ENCODE results near the gene LCN12.

The LCN12 gene

GRCh38 chr9:136969774-136970173 lies 17.7 kb downstream of the LCN12 start:
- TF ChIP-seq GABPA (IDR thresholded peaks at IDR 0.05; ENCODE audit: low read depth) (no peak), SPI1 (IDR thresholded peaks at IDR 0.05; ENCODE audit: borderline replicate concordance, low read depth) (no peak)
- no peak overlapping the region for H3K4me3 ChIP-seq (replicated peaks; ENCODE audit: insufficient read depth, low read length)
- no peak overlapping the region for H3K27ac ChIP-seq (replicated peaks)
- H3K27me3 ChIP-seq (ENCODE audit: insufficient read depth, poor library complexity, severe bottlenecking), result no peaks in the 10 kb centered on the region
- DNase-seq (ENCODE audit: low read depth in 1 of 2, low spot score in 1 of 2), result no peak

DNA sequence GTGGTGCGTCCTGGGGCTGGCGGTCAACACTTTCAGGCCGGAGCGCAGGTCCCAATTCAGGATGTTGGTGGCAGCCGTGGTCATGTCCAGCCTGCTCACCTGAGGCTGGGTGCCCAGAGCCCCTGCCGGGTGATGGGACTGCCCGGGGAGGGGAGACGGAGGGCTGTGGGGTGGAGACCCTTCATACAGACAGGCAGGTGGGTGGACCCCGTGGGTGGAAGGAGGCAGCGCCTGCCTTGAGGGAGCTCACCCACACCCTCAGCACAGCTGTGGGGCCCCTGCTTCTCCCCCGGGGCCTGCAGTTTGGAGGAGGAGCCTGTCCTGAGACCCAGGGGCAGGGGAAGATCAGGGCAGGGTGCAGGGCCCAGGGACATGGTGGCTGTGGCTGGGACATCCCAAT lies 18.3 kb downstream of the LCN12 start:
- no peak overlapping the region for H3K27ac ChIP-seq (replicated peaks)
- DNase-seq (ENCODE audit: low read depth in 1 of 2, low spot score in 1 of 2), result no peak
- no peak overlapping the region for H3K4me3 ChIP-seq (replicated peaks; ENCODE audit: insufficient read depth, low read length)
- TF ChIP-seq POLR2AphosphoS5 (IDR thresholded peaks at IDR 0.05; ENCODE audit: low read depth), result no peak
- no peak for TF ChIP-seq CTCF (IDR thresholded peaks at IDR 0.05; ENCODE audit: insufficient read depth, low read length)
- TF ChIP-seq SPI1 (IDR thresholded peaks at IDR 0.05; ENCODE audit: borderline replicate concordance, low read depth), result no peak
- TF ChIP-seq GABPA (IDR thresholded peaks at IDR 0.05; ENCODE audit: low read depth), result no peak
- TF ChIP-seq, protein P1, sequence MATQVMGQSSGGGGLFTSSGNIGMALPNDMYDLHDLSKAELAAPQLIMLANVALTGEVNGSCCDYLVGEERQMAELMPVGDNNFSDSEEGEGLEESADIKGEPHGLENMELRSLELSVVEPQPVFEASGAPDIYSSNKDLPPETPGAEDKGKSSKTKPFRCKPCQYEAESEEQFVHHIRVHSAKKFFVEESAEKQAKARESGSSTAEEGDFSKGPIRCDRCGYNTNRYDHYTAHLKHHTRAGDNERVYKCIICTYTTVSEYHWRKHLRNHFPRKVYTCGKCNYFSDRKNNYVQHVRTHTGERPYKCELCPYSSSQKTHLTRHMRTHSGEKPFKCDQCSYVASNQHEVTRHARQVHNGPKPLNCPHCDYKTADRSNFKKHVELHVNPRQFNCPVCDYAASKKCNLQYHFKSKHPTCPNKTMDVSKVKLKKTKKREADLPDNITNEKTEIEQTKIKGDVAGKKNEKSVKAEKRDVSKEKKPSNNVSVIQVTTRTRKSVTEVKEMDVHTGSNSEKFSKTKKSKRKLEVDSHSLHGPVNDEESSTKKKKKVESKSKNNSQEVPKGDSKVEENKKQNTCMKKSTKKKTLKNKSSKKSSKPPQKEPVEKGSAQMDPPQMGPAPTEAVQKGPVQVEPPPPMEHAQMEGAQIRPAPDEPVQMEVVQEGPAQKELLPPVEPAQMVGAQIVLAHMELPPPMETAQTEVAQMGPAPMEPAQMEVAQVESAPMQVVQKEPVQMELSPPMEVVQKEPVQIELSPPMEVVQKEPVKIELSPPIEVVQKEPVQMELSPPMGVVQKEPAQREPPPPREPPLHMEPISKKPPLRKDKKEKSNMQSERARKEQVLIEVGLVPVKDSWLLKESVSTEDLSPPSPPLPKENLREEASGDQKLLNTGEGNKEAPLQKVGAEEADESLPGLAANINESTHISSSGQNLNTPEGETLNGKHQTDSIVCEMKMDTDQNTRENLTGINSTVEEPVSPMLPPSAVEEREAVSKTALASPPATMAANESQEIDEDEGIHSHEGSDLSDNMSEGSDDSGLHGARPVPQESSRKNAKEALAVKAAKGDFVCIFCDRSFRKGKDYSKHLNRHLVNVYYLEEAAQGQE (IDR thresholded peaks at IDR 0.05; ENCODE audit: insufficient replicate concordance, low read depth), result no peak
- no peaks in the 10 kb centered on the region for H3K27me3 ChIP-seq (ENCODE audit: insufficient read depth, poor library complexity, severe bottlenecking)

DNA sequence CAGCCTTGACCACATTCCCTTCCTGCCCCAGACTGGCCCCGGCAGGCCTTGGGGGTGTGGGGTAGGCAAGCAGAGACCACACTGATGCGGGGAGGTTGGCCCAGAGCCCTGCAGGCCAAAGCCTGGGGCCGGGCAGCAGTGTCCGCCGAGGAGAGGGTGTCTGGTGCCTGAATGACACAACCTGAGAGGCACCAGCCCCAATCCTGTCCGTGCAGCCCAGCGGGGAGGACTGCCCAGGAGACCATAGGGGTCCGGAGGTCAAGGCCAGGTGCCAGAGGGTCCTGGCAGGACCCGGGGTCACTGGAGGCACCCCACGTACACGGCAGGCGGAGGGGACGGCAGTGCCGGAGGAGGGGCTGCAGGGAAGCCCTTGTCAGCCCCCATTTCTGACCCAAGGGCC lies 19.7 kb downstream of the LCN12 start:
- Histone ChIP-seq H3K27ac (replicated peaks) (no peak overlapping the region), H3K4me3 (replicated peaks; ENCODE audit: insufficient read depth, low read length) (no peak overlapping the region), H3K27me3 (ENCODE audit: insufficient read depth, poor library complexity, severe bottlenecking) (no peaks in the 10 kb centered on the region)
- DNase-seq (ENCODE audit: low read depth in 1 of 2, low spot score in 1 of 2), result no peak
- no peak for TF ChIP-seq GABPA (IDR thresholded peaks at IDR 0.05; ENCODE audit: low read depth)
- TF ChIP-seq SPI1 (IDR thresholded peaks at IDR 0.05; ENCODE audit: borderline replicate concordance, low read depth), result no peak
- TF ChIP-seq, protein P1 (IDR thresholded peaks at IDR 0.05; ENCODE audit: insufficient replicate concordance, low read depth), result no peak
- TF ChIP-seq CTCF (IDR thresholded peaks at IDR 0.05; ENCODE audit: insufficient read depth, low read length), result no peak
- no peak for TF ChIP-seq POLR2AphosphoS5 (IDR thresholded peaks at IDR 0.05; ENCODE audit: low read depth)

DNA sequence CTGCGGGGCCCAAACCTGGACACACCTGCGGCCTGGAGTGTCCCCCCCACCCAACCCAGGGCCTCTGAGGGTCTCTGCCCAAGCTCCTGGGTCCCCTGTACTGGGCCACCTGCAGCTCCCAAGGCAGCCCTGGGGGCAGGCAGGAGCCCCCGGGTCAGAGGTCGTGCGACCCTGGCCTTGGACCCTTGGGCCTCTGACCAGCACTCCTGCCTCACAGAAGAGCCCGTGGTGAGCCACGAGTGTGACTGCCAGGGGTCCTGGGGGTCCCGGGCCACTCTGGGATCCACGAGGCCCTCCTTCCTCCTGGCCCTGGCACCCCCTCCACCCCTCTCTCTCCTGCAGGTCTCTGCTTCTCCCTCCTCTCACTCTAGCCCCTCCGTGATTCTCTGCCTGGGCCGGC lies 20.3 kb downstream of the LCN12 start:
- TF ChIP-seq, protein P1 (IDR thresholded peaks at IDR 0.05; ENCODE audit: insufficient replicate concordance, low read depth), result no peak
- TF ChIP-seq POLR2AphosphoS5 (IDR thresholded peaks at IDR 0.05; ENCODE audit: low read depth) (no peak), GABPA (IDR thresholded peaks at IDR 0.05; ENCODE audit: low read depth) (no peak), CTCF (IDR thresholded peaks at IDR 0.05; ENCODE audit: insufficient read depth, low read length) (no peak), SPI1 (IDR thresholded peaks at IDR 0.05; ENCODE audit: borderline replicate concordance, low read depth) (no peak)
- Histone ChIP-seq H3K27ac (replicated peaks) (no peak overlapping the region), H3K4me3 (replicated peaks; ENCODE audit: insufficient read depth, low read length) (no peak overlapping the region), H3K27me3 (ENCODE audit: insufficient read depth, poor library complexity, severe bottlenecking) (no peaks in the 10 kb centered on the region)
- no peak for DNase-seq (ENCODE audit: low read depth in 1 of 2, low spot score in 1 of 2)

Data from HL-60 (cell line).